Inferior parietal cortex (tissue), 1 donor: ENCODE measurements around the gene CHP1.
"Not testable (repeated sequence)": the region's sequence is repeated elsewhere in the genome, so short reads cannot be mapped to it uniquely, and the experiment has no call there.

Source experiments
- DNase-seq: peaks from one replicate; pipeline ENCODE4 v3.0.0-alpha.2; 2016; ENCODE audit errors: extremely low spot score

The CHP1 gene

DNA sequence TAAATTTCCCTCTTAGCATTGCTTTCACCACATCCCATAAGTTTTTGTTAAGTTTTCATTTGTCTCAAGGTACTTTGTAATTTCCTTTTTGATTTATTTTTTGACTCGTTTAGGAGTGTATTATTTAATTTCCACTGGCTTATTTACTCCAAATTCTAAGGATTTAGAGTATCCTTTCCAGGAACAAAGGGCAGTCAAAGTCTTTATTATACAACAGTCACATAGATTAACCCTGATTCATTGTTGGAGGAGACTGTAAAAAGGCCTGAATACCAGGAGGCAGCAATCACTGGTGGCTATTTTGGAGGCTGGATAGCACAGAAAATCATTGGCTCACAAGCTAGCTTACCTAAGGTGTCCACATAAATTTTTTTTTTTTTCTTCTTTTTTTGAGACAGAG, 61.5 kb downstream of the CHP1 start:
- no peak for DNase-seq

DNA sequence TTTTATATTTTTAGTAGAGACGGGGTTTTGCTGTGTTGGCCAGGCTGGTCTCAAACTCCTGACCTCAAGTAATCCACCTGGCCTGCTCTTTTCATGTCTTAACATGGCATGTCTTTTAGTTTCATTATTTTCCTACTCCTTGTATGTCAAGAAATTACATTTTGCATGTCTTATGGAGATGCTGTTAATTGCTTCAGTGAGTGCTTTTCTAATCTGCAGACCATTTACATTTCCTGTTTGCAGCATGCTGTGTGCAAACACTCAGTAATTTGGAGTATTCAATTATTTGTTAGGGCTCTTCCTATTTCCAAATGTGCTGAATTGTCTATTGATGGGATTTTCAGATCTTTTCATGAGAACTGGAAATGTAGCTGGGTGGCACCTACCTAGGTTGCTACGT, 70.1 kb downstream of the CHP1 start:
- DNase-seq: not testable (repeated sequence)

DNA sequence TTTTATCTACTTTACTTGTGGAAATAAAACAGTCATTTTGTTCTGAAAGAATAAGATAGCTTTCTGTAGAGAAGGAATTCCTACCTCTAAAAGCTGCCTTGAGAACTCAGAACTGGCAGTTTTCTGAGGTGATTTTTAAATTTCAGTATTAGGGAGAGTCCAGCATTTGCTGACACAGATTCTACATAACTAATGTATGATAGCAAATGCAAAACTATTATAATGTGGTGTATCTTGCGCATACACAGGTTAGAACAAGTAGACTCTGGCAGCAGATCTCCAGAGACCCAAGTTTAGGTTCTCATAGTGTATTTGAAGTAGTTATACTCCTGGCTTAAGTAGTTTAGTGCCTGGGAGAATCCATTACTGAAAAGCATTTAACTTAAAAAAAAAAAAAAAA, 70.5 kb downstream of the CHP1 start:
- no peak for DNase-seq

DNA sequence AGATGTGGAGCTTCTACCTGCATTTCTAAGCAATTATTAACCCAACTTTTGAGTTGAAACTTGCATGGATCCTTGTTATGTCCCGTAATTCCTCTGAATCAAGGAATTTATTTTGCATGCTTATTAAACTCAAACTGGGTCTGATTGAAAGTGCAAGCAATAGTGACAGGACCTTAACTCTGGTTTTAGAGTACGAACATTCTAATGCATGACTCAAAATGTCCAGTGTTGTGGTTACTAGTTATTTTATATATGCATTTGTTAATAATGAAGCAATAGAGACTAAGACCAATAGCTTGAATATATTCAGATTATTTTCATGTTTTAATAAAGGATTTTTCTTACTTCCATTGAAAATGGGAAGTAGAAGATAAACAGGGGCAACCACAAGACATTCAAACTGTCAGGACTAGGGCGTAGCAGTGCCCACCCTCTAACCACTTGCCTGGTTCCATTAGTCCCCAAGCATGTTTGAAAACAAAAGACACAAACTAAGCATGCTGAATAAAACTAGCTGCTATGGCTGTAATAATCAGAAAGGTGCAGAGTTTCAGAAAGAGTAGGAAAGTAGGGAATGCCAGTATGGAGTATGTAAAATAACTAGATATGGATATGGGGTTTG, 73.2 kb downstream of the CHP1 start:
- no peak for DNase-seq

DNA sequence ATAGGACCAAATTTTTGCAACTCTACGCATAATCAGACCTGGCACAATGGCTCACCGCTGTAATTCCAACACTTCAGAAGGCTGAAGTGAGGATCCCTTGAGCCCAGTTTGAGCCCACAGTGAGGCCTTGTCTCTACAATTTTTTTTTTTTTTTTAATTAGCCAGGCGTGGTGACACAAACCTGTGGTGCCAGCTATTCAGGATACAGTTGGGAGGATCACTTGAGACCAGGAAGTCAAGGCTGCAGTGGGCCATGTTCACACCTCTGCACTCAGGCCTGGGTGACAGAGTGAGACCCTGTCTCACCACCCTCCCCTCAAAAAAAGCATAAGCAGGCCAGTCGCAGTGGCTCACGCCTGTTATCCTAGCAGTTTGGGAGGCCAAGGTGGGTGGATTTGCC, 76.6 kb downstream of the CHP1 start:
- DNase-seq: no peak

GRCh38 chr15:41309226-41309905, 78.3 kb downstream of the CHP1 start:
- no peak for DNase-seq

DNA sequence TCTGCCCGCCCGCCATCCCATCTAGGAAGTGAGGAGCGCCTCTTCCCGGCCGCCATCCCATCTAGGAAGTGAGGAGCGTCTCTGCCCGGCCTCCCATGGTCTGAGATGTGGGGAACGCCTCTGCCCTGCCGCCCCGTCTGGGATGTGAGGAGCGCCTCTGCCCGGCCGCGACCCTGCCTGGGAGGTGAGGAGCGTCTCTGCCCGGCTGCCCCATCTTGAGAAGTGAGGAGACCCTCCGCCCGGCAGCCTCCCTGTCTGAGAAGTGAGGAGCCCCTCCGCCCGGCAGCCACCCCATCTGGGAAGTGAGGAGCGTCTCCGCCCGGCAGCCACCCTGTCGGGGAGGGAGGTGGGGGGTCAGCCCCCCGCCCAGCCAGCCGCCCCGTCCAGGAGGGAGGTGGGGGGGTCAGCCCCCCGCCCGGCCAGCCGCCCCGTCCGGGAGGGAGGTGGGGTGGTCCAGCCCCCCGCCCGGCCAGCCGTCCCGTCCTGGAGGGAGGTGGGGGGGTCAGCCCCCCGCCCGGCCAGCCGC, 89.8 kb downstream of the CHP1 start:
- DNase-seq: not testable (repeated sequence)

DNA sequence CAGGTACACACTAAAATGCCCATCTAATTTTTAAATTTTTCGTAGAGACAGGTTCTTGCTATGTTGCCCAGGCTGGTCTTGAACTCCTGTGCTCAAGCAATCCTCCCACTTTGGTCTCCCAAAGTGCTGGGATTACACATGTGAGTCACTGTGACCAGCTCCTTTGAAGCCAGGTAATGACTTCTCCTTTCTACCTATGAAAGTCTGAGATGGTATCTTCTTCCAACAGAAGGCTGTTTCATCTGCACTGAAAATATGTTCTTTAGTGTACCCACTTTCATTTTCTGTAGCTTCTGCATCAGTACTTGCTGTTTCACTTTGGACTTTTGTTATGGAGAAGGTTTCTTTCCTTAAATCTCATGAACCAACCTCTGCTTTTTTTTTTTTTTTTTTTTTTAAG, 92.5 kb downstream of the CHP1 start:
- DNase-seq: no peak

DNA sequence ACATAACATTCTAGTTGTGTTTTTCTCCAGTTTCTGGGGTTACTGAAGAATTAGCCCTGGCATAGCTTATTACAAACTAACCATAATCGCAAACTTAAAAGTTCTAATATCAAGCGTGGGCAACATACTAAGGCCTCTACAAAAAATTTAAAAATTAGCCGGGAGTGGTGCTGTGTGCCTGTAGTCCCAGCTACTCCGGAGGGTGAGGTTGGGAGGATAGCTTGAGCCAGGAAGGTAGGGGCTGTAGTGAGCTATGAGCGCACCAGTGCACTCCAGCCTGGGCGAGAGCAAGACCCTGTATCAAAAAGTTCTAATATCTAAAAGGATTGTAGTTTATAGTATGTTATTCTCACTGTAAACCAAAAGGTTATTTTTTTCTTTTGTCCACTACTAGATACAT, 100.2 kb downstream of the CHP1 start:
- DNase-seq: no peak
